ENCODE data around the gene DOCK1. TPM values are rescaled to one million over a fixed set of nuclear protein-coding genes. Genes with fewer than 3 reads are reported as not detected.
"Not testable (repeated sequence)": the region's sequence is repeated elsewhere in the genome, so short reads cannot be mapped to it uniquely, and the experiment has no call there.

DOCK1 gene
- total RNA-seq, 1 donor from 2014 or later, result 108 TPM

GRCh38 chr10:126924915-126925300 lies 19.7 kb downstream of the DOCK1 start:
- DNase-seq (ENCODE audit: low read depth), result no peak

DNA sequence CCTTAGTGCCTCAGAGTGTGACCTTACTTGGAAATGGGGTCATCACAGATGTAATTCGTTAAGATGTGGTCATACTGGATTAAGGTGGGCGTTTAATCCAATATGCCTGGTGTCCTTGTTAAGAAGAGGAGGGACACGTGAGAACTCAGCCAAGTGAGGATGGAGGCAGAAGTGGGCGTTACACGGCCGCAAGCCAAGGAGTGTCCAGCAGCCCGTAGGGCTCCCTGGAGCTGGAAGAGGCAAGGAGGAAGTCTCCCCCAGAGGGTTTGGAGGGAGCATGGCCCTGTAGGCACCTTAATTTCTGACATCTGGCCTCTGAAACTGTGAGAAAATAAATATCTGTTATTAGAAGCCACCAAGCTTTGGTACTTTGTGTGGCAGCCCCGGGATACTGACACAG lies 21.3 kb downstream of the DOCK1 start:
- DNase-seq (ENCODE audit: low read depth), result no peak

GRCh38 chr10:126927799-126928198 lies 22.6 kb downstream of the DOCK1 start:
- no peak for DNase-seq (ENCODE audit: low read depth)

DNA sequence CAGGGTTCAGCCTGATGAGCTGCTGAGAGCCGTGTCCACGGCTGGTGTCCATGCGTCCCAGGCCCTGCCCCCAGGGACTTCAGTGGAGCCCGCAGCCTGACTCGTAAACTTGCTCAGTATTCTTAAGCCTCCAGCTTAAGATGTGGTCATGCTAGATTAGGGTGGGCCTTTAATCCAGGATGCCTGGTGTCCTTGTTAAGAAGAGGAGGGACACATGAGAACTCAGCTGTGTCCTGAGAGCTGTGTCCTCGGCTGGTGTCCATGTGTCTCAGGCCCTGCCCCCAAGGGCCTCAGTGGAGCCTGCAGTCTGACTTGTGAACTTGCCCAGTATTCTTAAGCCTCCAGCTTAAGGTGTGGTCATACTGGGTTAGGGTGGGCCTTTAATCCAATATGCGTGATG lies 23.0 kb downstream of the DOCK1 start:
- no peak for DNase-seq (ENCODE audit: low read depth)

GRCh38 chr10:126929391-126929790 lies 24.2 kb downstream of the DOCK1 start:
- DNase-seq (ENCODE audit: low read depth), result no peak

- no peak for DNase-seq (ENCODE audit: low read depth)
Measured at GRCh38 chr10:126930131-126930882, 25.1 kb downstream of the DOCK1 start.

GRCh38 chr10:126930883-126931503 lies 25.8 kb downstream of the DOCK1 start:
- no peak for DNase-seq (ENCODE audit: low read depth)

- DNase-seq (ENCODE audit: low read depth), result no peak
Measured at GRCh38 chr10:126931544-126931943, 26.3 kb downstream of the DOCK1 start.

DNA sequence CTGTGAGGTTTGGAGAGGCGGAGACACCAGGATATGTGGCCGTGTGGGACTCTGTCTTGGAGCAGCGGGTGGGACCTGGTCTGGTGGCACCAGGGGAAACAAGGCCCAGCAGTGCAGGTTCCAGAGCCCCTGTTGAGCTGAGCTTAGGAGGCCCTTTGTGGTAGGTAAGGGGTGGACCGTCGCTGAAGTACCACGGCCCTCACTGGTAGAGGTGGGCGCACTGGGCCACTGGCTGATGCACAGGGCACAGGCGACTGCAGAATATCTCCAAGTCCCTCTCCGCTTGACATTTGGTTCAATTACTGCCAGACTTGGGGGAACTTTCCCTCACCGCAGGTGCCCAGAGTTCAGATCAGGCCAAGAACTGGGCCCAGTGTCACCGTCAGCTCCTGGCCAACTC lies 27.3 kb downstream of the DOCK1 start:
- no peak for DNase-seq (ENCODE audit: low read depth)

DNA sequence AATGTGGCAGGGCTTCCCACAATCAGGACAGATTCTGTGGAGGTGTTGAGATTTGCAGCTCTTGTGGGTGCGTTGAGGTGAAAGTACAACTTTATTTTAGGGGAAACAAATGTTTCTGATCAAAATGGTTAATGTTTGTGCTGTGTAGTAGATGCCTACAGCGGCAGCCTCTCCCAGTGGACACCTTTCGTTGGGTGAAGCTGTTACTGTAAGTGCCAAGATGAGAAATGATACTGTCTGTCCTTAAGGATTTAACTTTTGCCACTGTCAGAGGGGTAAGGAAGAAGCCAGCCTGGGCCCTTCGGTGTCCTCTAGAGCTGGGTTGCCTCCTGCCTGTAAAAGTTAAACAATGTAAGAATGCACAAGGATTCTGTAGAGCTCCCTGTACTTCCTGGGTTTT lies 27.9 kb downstream of the DOCK1 start:
- DNase-seq (ENCODE audit: low read depth), result no peak

DNA sequence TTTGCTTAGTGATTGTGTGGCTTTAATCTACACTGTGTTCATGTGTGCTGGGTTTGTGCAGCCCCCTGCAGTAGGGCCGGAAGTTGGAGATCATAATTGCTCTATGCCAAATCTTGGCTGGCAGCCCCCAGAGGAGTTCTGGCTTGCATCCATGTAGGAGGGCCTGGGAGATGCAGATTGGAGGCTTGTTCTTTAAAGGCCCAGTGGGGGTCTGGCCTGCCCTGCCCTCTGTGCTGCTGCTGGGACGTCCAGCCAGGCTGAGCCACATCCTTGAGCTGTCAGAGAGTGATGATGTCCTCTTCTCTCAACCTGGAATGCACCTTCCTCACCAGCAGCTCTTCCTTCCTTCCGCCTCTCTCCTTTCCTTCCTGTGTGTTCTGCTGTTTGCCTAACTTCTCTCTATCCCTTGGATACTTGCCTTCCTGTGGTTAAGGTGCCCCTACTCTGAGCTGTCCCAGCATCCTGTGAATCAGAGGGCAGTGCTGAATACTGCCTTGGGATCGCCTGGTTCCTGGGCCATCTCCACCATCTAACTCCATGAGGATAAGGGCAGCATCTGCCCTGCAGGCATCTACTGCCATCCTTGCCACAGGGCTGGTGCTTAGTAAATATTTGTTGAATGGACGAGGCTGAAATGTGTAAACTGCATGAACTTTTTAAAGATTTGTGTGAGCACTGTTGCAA lies 30.2 kb downstream of the DOCK1 start:
- DNase-seq (ENCODE audit: low read depth), result peak; percentile 16

GRCh38 chr10:126937026-126937425 lies 31.8 kb downstream of the DOCK1 start:
- no peak for DNase-seq (ENCODE audit: low read depth)

GRCh38 chr10:126938121-126938520 lies 32.9 kb downstream of the DOCK1 start:
- not testable (repeated sequence) for DNase-seq (ENCODE audit: low read depth)

GRCh38 chr10:126939706-126940105 lies 34.5 kb downstream of the DOCK1 start:
- DNase-seq (ENCODE audit: low read depth), result no peak

GRCh38 chr10:126940670-126941310 lies 35.6 kb downstream of the DOCK1 start:
- DNase-seq (ENCODE audit: low read depth), result no peak

- no peak for DNase-seq (ENCODE audit: low read depth)
Measured at GRCh38 chr10:126944191-126944590, 39.0 kb downstream of the DOCK1 start.

DNA sequence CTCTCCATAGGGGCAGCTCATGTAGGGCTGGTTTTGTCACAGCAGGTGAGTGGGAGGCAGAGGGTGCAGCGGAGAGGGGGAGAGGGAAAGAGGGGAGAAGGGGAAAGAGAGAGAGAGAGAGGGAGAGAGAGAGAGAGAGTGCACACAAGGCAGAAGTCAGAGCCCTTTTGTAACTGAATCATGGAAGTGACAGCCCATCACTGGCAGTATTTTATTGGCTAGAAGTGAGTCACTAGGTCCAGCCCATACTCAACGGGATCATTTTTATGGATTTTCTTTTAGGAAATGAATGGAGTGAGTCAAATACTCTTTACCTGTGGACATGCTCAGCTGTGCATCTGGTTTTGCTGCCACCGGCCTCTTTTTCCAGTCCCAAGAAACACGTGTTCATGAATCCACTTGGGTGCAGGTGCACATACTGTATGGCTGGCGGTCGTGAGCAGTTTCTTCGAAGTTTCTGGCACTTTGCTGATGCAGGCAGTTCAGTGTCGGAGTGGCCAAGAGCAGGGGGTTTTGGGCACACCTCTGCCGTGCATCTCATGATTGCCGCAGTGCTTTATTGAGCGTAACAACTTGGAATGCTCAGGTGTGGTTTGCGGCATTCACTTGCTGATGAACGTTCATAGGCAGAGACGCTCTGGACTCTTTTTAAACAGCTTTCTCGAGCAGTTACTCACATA lies 40.3 kb downstream of the DOCK1 start:
- DNase-seq (ENCODE audit: low read depth), result peak; percentile 78

DNA sequence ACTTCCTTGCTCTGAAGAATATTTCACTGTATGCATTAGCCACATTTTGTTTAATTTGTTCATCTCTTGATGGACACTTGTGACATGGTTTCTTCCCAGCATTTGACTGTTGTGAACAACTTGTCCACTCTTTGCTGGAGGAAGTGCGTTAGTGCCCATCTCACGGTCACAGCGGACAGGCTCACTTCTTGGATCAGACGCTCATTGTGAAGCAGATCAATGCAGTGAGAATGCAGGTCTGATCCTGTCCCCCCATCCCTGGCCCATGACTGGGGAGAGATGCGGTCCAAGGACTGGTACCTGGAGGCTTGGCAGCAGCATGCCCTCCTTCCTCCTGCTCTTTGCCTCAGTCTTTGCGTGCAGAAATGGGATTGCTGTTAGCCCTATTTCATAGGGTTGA lies 41.5 kb downstream of the DOCK1 start:
- no peak for DNase-seq (ENCODE audit: low read depth)

DNA sequence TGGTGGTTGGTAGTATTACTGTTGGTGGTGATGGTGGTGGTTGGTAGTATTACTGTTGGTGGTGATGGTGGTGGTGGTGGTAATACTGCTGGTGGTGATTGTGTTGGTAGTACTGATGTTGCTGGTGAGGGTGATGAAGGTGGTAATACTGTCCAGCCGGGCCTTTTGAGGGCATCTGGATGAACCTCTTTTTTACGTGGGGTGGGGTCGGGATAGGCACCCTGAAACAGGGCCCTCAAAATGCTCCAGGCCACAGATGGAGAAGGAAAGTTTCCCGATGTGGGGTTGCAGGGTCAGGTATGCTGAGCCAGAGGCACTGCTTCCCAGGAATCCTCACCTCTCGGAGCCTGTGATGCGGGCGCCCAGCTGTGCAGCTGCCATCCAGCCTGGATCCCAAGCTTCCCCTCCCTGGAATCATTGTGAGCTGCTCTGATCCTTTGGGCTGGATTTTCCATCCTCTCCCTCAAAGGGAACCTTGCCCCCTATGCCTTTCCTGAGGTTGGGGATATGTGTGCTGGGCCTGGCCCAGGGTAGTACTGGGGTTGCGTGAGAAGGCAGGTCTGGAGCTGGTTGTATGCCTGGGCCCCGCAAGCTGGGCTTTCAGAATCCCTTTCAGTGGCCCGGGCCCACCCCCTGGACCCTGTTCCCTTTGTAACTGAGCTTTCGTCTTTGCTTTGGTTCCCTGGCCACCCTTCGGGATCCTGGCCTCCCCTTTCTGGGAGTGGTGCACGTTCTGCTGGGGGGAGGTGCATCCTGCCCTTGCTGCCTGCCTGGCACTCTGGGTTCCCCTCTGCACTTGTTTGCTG lies 43.3 kb downstream of the DOCK1 start:
- DNase-seq (ENCODE audit: low read depth), result no peak

GRCh38 chr10:126949161-126949503 lies 43.9 kb downstream of the DOCK1 start:
- no peak for DNase-seq (ENCODE audit: low read depth)

DNA sequence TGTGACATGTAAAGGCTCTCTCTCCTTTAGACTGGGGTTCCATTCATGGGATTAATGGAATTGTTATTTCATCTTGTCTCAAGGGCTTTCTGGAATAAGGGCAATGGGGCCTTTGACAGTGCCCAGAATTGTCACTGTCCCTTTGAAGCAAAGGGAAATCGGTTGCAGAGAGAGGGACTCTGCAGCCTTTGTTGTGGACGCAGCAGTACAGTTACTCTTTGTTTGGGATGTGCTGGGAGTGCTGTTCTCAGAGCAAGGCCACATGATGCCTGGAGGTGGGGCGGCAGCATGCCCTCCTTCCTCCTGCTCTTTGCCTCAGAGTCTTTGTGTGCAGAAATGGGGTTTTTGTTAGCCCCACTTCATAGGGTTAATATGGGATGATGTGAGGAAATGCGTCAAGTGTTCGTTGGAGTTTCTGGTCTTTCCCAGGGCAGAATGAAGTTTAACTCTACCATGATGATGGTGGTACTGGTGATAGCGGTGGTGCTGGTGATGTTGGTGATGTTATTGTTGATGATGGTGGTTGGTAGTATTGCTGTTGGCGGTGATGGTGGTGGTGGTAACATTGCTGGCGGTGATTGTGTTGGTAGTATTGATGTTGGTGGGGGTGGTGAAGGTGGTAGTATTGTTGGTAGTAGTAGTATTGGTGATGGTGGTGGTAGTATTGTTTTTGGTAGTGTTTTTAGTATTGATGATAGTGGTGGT lies 45.3 kb downstream of the DOCK1 start:
- DNase-seq (ENCODE audit: low read depth), result no peak
